DOHH2 (cell line): ENCODE measurements around the gene ANXA8.

Source experiments
- EZH2phosphoT487 ChIP-seq: fragments of 200-600 bp; sonication (generic); IDR thresholded peaks from 2 replicates; pipeline ENCODE4 v1.6.1; 2017; ENCODE audit warnings: borderline replicate concordance, mild to moderate bottlenecking, antibody characterized with exemption, low read length, moderate library complexity, mixed read lengths
- TF ChIP-seq, protein P1 (sequence below): fragments of 200-600 bp; sonication (generic); IDR thresholded peaks from one replicate; pipeline ENCODE4 v1.5.1; 2014; ENCODE audit warnings: antibody characterized with exemption, mild to moderate bottlenecking, low read depth, low read length; ENCODE audit not compliant: poor library complexity, severe bottlenecking

DNA sequence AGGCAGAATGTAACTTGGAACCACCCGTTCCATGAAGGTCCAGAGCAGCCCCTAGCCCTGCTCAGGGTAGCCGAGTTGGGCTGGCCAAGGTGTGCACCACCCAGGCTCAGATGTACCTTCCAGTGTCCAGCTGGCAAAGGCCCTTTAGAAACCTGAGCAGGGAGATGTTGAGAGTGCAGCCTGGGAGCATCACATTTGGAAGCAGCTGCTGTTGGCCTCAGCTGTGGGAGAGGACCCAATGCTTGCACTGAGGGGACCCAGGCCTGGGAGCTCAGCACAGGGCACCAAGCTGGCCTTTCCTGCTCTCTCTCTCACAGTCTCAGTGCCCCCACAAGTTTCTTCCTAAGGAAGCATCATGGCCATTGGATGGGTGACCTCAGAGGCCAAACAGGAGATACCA lies 33.5 kb downstream of the ANXA8 start:
- TF ChIP-seq, protein P1, sequence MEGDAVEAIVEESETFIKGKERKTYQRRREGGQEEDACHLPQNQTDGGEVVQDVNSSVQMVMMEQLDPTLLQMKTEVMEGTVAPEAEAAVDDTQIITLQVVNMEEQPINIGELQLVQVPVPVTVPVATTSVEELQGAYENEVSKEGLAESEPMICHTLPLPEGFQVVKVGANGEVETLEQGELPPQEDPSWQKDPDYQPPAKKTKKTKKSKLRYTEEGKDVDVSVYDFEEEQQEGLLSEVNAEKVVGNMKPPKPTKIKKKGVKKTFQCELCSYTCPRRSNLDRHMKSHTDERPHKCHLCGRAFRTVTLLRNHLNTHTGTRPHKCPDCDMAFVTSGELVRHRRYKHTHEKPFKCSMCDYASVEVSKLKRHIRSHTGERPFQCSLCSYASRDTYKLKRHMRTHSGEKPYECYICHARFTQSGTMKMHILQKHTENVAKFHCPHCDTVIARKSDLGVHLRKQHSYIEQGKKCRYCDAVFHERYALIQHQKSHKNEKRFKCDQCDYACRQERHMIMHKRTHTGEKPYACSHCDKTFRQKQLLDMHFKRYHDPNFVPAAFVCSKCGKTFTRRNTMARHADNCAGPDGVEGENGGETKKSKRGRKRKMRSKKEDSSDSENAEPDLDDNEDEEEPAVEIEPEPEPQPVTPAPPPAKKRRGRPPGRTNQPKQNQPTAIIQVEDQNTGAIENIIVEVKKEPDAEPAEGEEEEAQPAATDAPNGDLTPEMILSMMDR, result no peak
- TF ChIP-seq EZH2phosphoT487, result no peak
